Measurements from ENCODE around the gene TNNI3K.

DNA sequence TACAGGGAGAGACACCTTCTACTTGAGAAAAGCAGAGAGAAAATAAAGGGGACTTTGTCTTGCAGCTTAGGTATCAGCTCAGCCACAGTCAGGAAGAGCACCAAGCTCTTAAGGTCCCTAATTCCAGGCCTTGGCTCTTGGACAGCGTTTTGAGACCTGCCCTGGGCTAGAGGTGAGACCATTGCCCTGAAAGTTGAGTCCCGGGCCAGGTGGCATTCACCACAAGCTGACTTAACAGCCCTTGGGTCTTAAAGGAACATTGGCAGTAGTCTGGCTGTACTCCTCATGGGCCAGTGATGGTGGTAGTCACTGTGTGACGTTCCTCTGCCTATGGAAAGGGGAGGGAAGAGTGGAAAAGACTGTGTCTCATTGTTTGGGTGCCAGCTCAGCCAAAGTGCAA lies 11.7 kb upstream of the TNNI3K start:
- TF ChIP-seq, protein P1, sequence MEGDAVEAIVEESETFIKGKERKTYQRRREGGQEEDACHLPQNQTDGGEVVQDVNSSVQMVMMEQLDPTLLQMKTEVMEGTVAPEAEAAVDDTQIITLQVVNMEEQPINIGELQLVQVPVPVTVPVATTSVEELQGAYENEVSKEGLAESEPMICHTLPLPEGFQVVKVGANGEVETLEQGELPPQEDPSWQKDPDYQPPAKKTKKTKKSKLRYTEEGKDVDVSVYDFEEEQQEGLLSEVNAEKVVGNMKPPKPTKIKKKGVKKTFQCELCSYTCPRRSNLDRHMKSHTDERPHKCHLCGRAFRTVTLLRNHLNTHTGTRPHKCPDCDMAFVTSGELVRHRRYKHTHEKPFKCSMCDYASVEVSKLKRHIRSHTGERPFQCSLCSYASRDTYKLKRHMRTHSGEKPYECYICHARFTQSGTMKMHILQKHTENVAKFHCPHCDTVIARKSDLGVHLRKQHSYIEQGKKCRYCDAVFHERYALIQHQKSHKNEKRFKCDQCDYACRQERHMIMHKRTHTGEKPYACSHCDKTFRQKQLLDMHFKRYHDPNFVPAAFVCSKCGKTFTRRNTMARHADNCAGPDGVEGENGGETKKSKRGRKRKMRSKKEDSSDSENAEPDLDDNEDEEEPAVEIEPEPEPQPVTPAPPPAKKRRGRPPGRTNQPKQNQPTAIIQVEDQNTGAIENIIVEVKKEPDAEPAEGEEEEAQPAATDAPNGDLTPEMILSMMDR (IDR thresholded peaks at IDR 0.05) = no peak
- TF ChIP-seq POLR2A (IDR thresholded peaks at IDR 0.05) (no peak), POLR2AphosphoS5 (IDR thresholded peaks at IDR 0.05; ENCODE audit: insufficient read depth in 1 of 2, low read depth in 1 of 2) (no peak)
